GM12892 (cell line): ENCODE measurements around the gene GRID2IP.

ENCODE experiments used
- DNase-seq: peaks from one replicate; pipeline ENCODE4 v3.0.0; 2011; ENCODE audit not compliant: insufficient read length
- FAIRE-seq: peaks from 2 replicates; lab custom pipeline; 2011; peaks lifted over from hg19 to GRCh38; lab: Jason Lieb, UNC
- POLR2A ChIP-seq: IDR thresholded peaks from 2 replicates; pipeline ENCODE4 v1.6.1; 2011; ENCODE audit warnings: low read depth, low read length, control low read depth
- POLR2AphosphoS5 ChIP-seq: IDR thresholded peaks from 2 replicates; pipeline ENCODE4 v1.6.1; 2011; ENCODE audit warnings: low read depth, low read length, control low read depth
- TAF1 ChIP-seq: IDR thresholded peaks from 2 replicates; pipeline ENCODE4 v1.6.1; 2011; ENCODE audit warnings: low read depth, mild to moderate bottlenecking, control low read depth, low read length, borderline replicate concordance

Gene GRID2IP

DNA sequence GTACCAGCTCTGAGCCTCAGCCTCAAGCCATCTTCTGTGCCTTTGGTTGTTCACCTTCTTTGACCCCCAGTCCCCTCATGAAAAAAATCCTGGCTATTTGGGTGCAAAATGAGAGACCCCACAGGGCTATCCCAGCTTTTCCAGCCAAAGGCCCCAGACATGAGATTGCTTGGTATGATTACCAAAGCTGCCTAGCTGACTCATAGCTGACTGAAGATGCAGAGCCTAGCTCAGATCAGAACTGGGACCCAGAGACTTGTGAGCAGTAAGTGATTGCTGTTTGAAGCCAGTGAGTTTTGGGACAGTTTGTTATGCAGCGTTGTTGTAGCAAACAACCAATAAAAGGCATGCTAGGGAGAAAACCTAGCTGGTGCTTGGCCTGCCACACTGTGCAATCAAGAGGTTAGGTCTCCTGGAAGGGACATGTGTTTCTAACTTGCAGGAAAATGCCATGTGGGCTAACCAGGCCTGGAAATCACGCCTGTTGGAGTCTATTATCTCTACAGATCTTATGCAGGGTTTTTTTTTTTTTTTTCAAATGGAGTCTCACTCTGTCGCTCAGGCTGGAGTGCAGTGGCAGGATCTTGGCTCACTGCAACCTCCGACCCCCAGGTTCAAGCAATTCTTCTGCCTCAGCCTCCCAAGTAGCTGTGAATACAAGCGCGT is 55.5 kb downstream of the GRID2IP start:
- TF ChIP-seq TAF1 (no peak), POLR2A (no peak), POLR2AphosphoS5 (no peak)
- DNase-seq, result no peak
- no peak for FAIRE-seq

DNA sequence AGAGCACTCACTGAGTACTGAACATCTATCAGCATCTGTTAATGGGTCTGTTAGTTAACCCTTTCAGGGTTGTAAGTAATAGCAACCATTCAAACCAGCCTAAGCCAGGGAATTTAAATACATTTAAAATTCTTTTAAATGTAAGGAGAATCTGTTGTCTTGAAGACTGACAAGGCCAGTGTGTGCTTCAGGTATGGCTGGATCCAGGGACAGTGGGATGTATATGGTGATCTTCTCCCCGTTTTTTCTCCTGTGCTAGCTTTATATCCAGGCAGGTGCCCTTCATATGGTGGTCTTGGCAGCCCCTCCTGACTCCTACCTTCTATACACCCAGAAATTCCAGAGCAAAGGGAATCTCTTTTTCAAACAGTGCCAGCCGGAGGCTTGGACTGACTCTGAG is 56.9 kb downstream of the GRID2IP start:
- TF ChIP-seq TAF1, result no peak
- TF ChIP-seq POLR2A, result no peak
- no peak for TF ChIP-seq POLR2AphosphoS5
- DNase-seq (no peak), FAIRE-seq (no peak)

DNA sequence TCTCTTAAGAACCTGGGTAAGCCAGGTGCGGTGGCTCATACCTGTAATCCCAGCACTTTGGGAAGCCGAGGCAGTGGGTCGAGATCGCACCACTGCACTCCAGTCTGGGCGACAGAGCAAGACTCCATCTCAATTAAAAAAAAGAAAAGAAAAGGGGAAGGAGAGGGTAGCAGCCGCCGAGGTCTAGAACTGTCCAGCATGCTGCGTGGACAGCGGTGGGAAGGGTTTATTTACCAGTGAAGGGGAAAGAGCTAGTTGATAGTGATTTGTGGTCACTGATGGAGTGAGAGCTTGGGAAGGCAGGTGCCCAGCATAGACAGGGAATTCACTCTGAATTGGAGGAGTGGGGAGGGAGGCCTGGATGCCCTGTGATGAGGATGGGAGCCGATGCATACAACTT is 60.1 kb downstream of the GRID2IP start:
- no peak for FAIRE-seq
- TF ChIP-seq TAF1 (no peak), POLR2A (no peak), POLR2AphosphoS5 (no peak)
- DNase-seq, result no peak

GRCh38 chr7:6489612-6490011 is 61.6 kb downstream of the GRID2IP start:
- TF ChIP-seq TAF1, result no peak
- TF ChIP-seq POLR2A, result no peak
- TF ChIP-seq POLR2AphosphoS5, result no peak
- DNase-seq, result no peak
- no peak for FAIRE-seq

DNA sequence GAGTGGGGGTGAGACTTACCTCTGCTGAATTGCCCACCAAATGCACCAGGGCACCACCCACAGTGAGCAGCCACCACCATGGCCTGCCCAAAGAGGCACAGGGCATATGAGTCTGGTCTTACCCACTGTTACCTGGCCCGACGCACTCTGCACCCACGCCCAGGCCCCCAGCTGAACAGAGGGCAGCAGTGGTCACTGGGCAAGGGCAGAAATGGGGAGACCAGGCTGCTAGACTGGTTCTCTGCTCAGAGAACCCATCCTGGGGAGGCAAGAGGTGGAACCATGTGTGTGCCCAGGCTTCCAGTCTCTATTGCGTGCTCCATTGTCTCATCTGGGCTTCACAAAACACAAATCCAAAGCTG is 64.1 kb downstream of the GRID2IP start:
- FAIRE-seq (no peak), DNase-seq (no peak)
- TF ChIP-seq TAF1 (no peak), POLR2A (no peak), POLR2AphosphoS5 (no peak)

- no peak for FAIRE-seq
- no peak for DNase-seq
- TF ChIP-seq POLR2A, result no peak
- no peak for TF ChIP-seq TAF1
- no peak for TF ChIP-seq POLR2AphosphoS5
Measured at GRCh38 chr7:6486438-6487183, 64.7 kb downstream of the GRID2IP start.

- FAIRE-seq (no peak), DNase-seq (no peak)
- no peak for TF ChIP-seq POLR2AphosphoS5
- no peak for TF ChIP-seq POLR2A
- TF ChIP-seq TAF1, result no peak
Measured at GRCh38 chr7:6482743-6483119, 68.5 kb downstream of the GRID2IP start.

GRCh38 chr7:6482307-6482706 is 69.0 kb downstream of the GRID2IP start:
- no peak for TF ChIP-seq POLR2AphosphoS5
- no peak for TF ChIP-seq TAF1
- no peak for TF ChIP-seq POLR2A
- no peak for DNase-seq
- no peak for FAIRE-seq

DNA sequence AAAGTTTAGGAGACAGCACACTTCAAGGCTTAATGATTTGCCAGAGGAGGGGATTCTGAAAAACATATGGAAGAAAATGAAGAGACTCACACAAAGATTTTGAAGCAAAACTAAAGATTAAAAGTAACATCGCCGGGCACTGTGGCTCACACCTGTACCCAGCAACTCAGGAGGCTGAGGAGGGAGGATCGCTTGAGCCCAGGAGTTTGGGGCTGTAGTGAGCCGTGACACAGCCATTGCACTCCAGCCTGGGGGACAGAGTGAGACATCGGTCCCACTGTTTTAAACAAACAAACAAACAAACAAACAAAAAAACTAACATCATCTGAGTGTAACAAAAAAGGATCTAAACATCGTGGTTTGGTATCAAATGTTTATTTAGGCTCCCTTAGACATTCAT is 69.8 kb downstream of the GRID2IP start:
- no peak for TF ChIP-seq POLR2AphosphoS5
- no peak for TF ChIP-seq POLR2A
- no peak for TF ChIP-seq TAF1
- no peak for FAIRE-seq
- no peak for DNase-seq

DNA sequence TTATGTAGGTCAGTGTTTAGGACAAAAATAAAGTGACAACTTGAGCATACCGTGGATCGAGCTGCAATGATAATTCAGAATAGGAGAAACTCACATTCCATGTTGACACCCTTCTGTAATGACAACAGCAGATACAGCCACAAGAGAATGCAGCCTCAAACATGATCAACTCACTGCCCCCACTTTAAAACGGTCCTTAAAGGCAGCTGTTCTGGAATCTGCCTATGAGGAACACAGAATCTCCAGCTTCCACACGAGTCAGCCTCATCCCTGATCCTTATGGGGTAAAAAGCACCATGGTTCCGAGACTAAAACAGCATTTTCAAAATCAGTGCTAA is 71.0 kb downstream of the GRID2IP start:
- DNase-seq (no peak), FAIRE-seq (no peak)
- TF ChIP-seq TAF1 (no peak), POLR2AphosphoS5 (no peak), POLR2A (no peak)

- DNase-seq (no peak), FAIRE-seq (peak; percentile 40)
Measured at GRCh38 chr7:6479067-6479466, 72.2 kb downstream of the GRID2IP start.

DNA sequence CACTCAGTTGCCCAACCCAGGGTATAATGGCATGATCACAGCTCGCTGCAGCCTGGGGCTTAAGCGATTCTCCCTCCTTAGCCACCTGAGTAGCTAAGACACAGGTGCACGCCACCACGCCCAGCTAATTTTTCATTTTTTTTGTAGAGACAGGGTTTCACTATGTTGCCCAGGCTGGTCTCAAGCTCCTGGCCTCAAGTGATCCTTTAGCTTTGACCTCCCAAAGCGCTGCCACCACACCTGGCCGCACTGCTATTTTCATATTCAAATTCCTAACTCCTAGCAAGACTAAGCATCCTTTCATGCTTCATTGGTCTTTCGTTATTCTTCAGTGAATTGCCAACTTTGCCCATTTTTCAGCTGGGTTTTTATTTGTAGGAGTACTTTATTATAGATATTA is 73.1 kb downstream of the GRID2IP start:
- FAIRE-seq (no peak), DNase-seq (no peak)
- TF ChIP-seq POLR2A (no peak), TAF1 (no peak), POLR2AphosphoS5 (0 out of 2 replicates have a peak, but pooled peaks have one; percentile 30)

More at GRCh38 chr7:6479067-6479466, 72.2 kb downstream of the GRID2IP start:
- no peak for TF ChIP-seq POLR2AphosphoS5
- no peak for TF ChIP-seq TAF1
- TF ChIP-seq POLR2A, result no peak
